Measurements from ENCODE around the gene LRRC4B. TPM values are rescaled to one million over a fixed set of nuclear protein-coding genes. Genes with fewer than 3 reads are reported as not detected.

The LRRC4B gene
- total RNA-seq, 1 donor = not detected

DNA sequence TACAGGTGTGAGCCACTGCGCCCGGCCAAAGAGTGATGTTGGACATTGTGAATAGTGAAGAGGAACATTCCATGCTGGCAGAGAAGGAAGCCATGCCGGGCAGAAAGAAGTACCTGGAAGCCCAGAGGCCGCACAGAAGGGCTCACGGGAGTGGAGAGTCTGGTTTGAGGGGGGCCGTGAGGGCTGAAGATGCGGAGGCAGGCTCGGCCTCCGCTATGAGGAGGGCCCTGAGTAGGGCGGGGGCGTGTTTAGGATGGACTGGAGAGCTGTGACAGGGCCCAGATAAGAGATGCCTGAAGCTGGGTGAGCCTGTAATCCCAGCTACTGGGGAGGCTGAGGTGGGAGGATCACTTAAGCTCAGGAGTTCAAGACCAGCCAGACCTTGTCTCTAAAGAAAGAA lies 58.9 kb downstream of the LRRC4B start:
- no peak overlapping the region for H3K4me3 ChIP-seq (ENCODE audit: low read depth, low read length)
- TF ChIP-seq, protein P1, sequence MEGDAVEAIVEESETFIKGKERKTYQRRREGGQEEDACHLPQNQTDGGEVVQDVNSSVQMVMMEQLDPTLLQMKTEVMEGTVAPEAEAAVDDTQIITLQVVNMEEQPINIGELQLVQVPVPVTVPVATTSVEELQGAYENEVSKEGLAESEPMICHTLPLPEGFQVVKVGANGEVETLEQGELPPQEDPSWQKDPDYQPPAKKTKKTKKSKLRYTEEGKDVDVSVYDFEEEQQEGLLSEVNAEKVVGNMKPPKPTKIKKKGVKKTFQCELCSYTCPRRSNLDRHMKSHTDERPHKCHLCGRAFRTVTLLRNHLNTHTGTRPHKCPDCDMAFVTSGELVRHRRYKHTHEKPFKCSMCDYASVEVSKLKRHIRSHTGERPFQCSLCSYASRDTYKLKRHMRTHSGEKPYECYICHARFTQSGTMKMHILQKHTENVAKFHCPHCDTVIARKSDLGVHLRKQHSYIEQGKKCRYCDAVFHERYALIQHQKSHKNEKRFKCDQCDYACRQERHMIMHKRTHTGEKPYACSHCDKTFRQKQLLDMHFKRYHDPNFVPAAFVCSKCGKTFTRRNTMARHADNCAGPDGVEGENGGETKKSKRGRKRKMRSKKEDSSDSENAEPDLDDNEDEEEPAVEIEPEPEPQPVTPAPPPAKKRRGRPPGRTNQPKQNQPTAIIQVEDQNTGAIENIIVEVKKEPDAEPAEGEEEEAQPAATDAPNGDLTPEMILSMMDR (IDR thresholded peaks at IDR 0.05; ENCODE audit: insufficient read depth, low read depth, low read length) = no peak
- DNase-seq (ENCODE audit: low read depth) = no peak

DNA sequence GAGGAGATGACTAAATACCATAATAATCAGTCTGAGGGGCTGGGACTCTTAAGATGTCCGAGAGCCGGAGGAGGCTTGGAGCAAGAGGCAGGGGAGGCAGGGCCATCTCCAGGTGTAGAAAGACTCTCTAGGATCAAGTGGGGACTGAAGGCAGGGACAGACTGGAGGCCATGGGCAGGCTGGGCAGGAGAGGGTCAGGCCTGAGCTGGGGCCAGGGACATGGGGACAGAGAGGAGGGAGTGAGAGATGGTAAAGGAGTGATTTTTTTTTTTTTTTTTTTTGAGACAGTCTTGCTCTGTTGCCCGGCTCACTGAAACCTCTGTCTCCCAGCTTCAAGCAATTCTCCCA lies 59.4 kb downstream of the LRRC4B start:
- TF ChIP-seq, protein P1 (IDR thresholded peaks at IDR 0.05; ENCODE audit: insufficient read depth, low read depth, low read length) = no peak
- no peak overlapping the region for H3K4me3 ChIP-seq (ENCODE audit: low read depth, low read length)
- no peak for DNase-seq (ENCODE audit: low read depth)

DNA sequence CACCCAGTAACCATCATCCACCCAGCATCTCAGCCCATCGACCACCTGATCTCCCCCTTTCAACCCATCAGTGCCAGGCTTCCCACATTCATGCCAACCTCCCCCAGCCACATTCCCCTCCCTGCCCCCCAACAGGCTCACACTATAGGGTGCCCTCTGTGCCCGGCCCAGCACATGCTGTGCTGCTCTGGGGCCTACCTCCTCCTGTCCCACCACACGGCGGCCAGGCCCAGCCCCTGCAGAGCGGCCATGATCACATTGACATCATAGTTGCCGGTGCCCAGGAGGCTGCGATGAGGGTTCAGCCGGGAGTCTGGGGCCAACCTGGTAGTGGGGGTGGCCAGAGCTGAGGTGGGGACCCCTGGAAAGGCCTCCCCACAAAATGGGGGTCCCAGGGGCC lies 60.9 kb downstream of the LRRC4B start:
- TF ChIP-seq, protein P1 (IDR thresholded peaks at IDR 0.05; ENCODE audit: insufficient read depth, low read depth, low read length) = no peak
- no peak for DNase-seq (ENCODE audit: low read depth)
- H3K4me3 ChIP-seq (ENCODE audit: low read depth, low read length) = no peak overlapping the region

DNA sequence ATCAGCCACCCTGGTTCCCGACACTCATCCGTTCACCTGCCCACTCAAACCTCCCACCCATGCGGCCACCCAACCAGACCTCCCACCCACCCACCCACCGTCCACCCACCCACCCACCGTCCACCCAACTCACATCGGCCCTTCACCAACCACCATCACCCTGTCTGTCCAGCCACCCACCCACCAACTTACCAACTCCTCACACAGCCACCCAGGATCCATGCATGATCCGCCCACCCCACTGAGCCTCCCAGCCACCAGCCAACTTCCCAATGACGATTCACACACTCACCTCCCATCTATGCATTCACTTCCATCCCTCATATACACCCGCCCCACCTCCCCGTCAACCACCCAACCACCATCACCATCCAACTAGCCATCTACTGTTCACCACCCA lies 61.5 kb downstream of the LRRC4B start:
- TF ChIP-seq, protein P1 (IDR thresholded peaks at IDR 0.05; ENCODE audit: insufficient read depth, low read depth, low read length) = no peak
- no peak overlapping the region for H3K4me3 ChIP-seq (ENCODE audit: low read depth, low read length)
- DNase-seq (ENCODE audit: low read depth) = no peak

DNA sequence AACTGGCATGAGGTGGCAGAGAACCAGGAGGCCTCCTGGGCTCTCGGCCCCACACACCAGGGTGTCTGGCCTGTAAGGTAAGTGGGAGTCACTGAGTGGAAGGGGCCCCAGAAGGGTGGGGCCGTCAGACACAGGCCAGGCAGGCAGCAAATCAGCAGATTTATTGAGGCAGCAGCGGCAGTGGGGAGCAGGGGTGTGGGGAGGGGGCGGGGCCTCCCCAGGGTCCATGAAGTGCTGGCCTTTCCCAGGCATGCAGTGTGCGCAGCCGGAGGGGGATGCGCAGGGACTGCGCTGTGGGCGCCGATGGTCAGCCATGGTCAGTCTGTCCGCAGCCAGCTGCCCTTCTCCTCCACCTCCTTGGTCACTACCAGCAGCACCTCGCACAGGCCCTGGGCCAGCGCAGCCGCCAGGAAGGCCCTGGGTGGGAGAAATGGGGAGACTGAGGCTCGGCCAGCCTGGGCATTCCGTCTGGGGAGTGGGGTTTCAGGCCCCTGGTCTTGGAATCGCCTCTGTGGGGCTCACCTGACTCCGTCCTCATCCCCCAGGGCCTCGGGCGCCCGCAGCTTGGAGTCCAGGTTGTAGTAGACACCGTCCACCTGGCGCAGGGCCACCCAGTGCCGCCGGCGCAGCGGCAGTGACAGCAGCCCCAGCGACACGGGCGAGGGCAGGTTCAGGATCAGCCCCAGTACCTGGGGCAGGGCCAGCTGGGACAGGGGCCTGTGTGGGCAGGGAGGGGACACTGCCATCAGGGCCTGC lies 62.2 kb downstream of the LRRC4B start:
- TF ChIP-seq, protein P1 (IDR thresholded peaks at IDR 0.05; ENCODE audit: insufficient read depth, low read depth, low read length) = no peak

DNA sequence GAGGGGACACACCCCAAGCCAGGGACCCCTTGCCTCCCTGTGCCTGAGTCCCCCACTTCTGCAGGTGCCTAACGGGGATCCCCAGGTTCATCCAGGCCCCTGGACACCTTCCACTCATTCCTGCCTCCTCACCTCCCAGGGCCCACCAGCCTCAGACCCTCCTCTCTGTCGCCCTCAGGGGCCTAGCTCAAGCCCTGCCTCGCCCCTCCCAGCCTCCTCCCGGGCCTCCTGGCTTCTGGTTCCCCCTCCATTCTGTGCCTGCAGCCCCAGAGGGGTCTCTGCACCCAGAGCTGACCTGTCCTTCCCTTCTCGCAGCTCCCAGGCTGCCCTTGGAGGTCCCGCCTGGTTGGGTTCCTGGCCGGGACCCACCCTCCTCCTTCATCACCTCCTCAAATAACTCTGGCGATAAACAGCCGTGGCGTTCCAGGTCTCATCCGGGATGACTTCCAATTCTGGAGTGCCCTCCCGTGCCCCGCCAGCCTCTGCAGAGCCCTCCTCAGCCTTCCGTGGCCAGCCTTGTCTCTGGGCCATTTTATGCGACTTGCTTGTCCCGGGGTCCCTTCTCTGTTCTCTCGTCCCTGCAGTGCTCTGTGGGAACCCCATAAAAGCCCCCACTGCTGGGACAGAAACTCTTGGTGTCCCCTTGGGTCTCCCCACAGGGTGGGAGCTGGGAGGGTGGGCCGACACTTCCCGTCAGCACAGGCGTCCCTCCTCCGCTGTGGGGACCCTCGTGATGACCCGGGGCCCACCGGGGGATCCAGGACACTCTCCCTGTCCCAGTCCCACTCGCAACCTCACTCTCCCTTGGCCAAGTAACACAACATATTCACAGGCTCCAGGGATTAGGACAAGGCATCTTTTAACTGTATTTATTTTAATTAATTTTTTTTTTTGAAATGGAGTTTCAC lies 66.4 kb downstream of the LRRC4B start:
- H3K4me3 ChIP-seq (ENCODE audit: low read depth, low read length) = no peak overlapping the region
- TF ChIP-seq, protein P1 (IDR thresholded peaks at IDR 0.05; ENCODE audit: insufficient read depth, low read depth, low read length) = no peak
- no peak for DNase-seq (ENCODE audit: low read depth)

More for the DNA sequence above, 62.2 kb downstream of the LRRC4B start:
- no peak overlapping the region for H3K4me3 ChIP-seq (ENCODE audit: low read depth, low read length)
- no peak for DNase-seq (ENCODE audit: low read depth)

All from fibroblast of villous mesenchyme (primary cell).